Heart left ventricle (tissue), 16 donors: Measurements from ENCODE around the gene SEMA3E. TPM values are rescaled to one million over a fixed set of nuclear protein-coding genes. Genes with fewer than 3 reads are reported as not detected.

Source experiments
- ATAC-seq, 4 donors: fragments of 200-7000 bp; cut with Tn5 transposase; one replicate each; pipeline ENCODE4 v1.9.1; 2020 to 2022; ENCODE audit warnings: moderate library complexity in 4 of 4, mild to moderate bottlenecking in 3 of 4, moderate number of reproducible peaks in 1 of 4
- DNase-seq, 5 donors: peaks; one replicate each; pipeline ENCODE4 v3.0.0-alpha.2; 2020
- H3K27ac ChIP-seq, 12 donors: fragments of 200-600 bp; sonication (generic) in 4 of 12; one replicate each; pipeline versions ENCODE4 v1.5.0 to v1.8.0; 2016 to 2022; ENCODE audit warnings: mild to moderate bottlenecking in 2 of 12
- H3K27me3 ChIP-seq, 9 donors: fragments of 200-600 bp; sonication (generic) in 2 of 9; one replicate each; pipeline versions ENCODE4 v1.5.1 to v1.8.0; 2016 to 2022; ENCODE audit warnings: mild to moderate bottlenecking in 3 of 9
- H3K36me3 ChIP-seq, 9 donors: fragments of 200-600 bp; sonication (generic) in 2 of 9; one replicate each; pipeline versions ENCODE4 v1.5.0 to v1.8.0; 2018 to 2022; ENCODE audit warnings: mild to moderate bottlenecking in 2 of 9
- H3K4me1 ChIP-seq, 12 donors: fragments of 200-600 bp; sonication (generic) in 4 of 12; one replicate each; pipeline versions ENCODE4 v1.5.0 to v1.8.0; 2016 to 2022; ENCODE audit warnings: mild to moderate bottlenecking in 3 of 12
- H3K4me3 ChIP-seq, 12 donors: fragments of 200-600 bp; sonication (generic) in 4 of 12; one replicate each; pipeline versions ENCODE4 v1.5.0 to v1.8.0; 2017 to 2022; ENCODE audit warnings: mild to moderate bottlenecking in 9 of 12, moderate library complexity in 4 of 12
- H3K9me3 ChIP-seq, 12 donors: fragments of 200-600 bp; sonication (generic) in 4 of 12; one replicate each; pipeline versions ENCODE4 v1.5.0 to v1.8.0; 2016 to 2022; ENCODE audit warnings: mild to moderate bottlenecking in 1 of 12
- POLR2A ChIP-seq, 2 donors: fragments of 450-650 bp; IDR thresholded peaks; one replicate each; pipeline ENCODE4 v1.6.1; 2017; ENCODE audit warnings: antibody characterized with exemption in 2 of 2, mild to moderate bottlenecking in 2 of 2, moderate library complexity in 2 of 2
- WGBS, 4 donors: extraction: QIAGEN DNeasy Blood & Tissue Kit in 2 of 4; methylation state at CpG; one replicate each; pipeline versions ENCODE4 v1.1.5 to v1.1.7; 2013 to 2018; 5-methylcytosine and 5-hydroxymethylcytosine counted together
- intact Hi-C, 10 donors: fragments of 100-400 bp; cut with DNase I; formaldehyde crosslinking; loops; one replicate each; pipeline versions ENCODE4 v1.11.1 to v1.14.2; 2022
- polyA plus RNA-seq, 2 donors: library from polyadenylated mRNA; stranded (reverse); fragments of 200-250 nt; gene quantifications; one replicate each; pipeline ENCODE4 v1.2.3, GENCODE V29; 2013
- total RNA-seq, 9 donors: library from RNA; depleted of rRNA in 2 of 9; stranded (reverse); fragments of >200 nt in 2 of 9; fragmentation: NEBNext Ultra II Directional in 3 of 9; extraction: Animal tissue kit (Norgen Biotek cat#: 25700) in 3 of 9; gene quantifications; one replicate each; pipeline versions ENCODE4 v1.1.0 to v1.2.4, GENCODE V29; 2016 to 2023
- TF ChIP-seq, protein P1 (sequence below), 12 donors: fragments of 200-600 bp; sonication (generic) in 4 of 12; IDR thresholded peaks; one replicate each; pipeline versions ENCODE4 v1.5.0 to v1.8.0; 2018 to 2022; ENCODE audit warnings: antibody characterized with exemption in 12 of 12, mild to moderate bottlenecking in 5 of 12
- donor health status: ischemic (EF 13 %, LVEDD 7.1; RV severe dilation, severe dysfunction).
- donor health status: healthy with polysubstance abuse.
- donor health status: DM: no; HTN: yes; CAD: no.
- donor health status: DM: no; HTN: no; CAD: no.
- donor health status: ischemic (EF 25% LVEDD 6.9; RV normal size, moderate dysfunction).
- donor health status: ischemic (EF 25% LVEDD 5.7; RV mildly dilated, moderate dysfunction).
- donor health status: healthy.
- donor health status: DM: yes; HTN: yes; CAD: no.
- donor health status: ischemic (EF 35%, LVEDD 5.7; RV mildly dilated, moderate dysfunction).
- donor health status: nonischemic (EF 11% LVEDD 7.7; RV severe dilation, severe dysfunction).
- donor health status: DM: yes; HTN: yes; CAD: no.
- donor health status: PGD.
- donor health status: ischemic (EF 29% LVEDD 5.4; RV normal size, mild dysfunction).
- donor health status: nonischemic (EF 23%, LVEDD 6.1; RV moderate dilation, normal function).

The SEMA3E gene
- total and polyA plus RNA-seq, 11 donors: 0.04 to 1.2 (median 0.17) TPM; not detected in 3

DNA sequence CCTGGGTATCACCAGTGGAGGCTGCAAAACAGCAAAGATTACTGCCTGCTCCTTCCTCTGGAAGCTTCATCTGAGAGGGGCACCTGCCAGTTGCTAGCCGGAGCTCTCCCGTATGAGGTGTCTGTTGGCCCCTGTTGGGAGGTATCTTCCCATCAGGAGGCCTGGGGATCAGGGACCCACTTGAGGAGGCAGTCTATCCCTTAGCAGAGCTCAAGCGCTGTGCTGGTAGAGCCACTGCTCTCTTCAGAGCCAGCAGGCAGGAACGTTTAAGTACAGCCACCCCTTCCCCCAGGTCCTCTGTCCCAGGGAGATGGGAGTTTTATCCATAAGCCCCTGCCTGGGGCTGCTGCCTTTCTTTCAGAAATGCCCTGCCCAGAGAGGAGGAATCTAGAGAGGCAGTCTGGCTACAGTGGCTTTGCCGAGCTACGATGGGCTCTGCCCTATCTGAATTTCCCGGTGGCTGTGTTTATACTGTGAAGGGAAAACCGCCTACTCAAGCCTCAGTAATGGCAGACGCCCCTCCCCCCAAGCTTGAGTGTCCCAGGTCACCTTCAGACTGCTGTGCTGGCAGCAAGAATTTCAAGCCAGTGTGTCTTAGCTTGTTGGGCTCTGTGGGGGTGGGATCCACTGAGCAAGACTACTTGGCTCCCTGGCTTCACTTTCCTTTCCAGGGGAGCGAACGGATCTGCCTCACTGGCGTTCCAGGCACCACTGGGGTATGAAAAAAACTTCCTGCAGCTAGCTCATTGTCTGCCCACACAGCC lies 19.6 kb downstream of the SEMA3E start:
- H3K4me3 ChIP-seq: no peak overlapping the region
- DNase-seq (no peak), ATAC-seq (no peak)
- no peaks in the 10 kb centered on the region for H3K4me1 ChIP-seq
- peaks cover 0 to 11% (median 0%) of the 10 kb centered on the region in 12 donors for H3K9me3 ChIP-seq
- TF ChIP-seq, protein P1, sequence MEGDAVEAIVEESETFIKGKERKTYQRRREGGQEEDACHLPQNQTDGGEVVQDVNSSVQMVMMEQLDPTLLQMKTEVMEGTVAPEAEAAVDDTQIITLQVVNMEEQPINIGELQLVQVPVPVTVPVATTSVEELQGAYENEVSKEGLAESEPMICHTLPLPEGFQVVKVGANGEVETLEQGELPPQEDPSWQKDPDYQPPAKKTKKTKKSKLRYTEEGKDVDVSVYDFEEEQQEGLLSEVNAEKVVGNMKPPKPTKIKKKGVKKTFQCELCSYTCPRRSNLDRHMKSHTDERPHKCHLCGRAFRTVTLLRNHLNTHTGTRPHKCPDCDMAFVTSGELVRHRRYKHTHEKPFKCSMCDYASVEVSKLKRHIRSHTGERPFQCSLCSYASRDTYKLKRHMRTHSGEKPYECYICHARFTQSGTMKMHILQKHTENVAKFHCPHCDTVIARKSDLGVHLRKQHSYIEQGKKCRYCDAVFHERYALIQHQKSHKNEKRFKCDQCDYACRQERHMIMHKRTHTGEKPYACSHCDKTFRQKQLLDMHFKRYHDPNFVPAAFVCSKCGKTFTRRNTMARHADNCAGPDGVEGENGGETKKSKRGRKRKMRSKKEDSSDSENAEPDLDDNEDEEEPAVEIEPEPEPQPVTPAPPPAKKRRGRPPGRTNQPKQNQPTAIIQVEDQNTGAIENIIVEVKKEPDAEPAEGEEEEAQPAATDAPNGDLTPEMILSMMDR (IDR thresholded peaks at IDR 0.05): no peak
- TF ChIP-seq POLR2A (IDR thresholded peaks at IDR 0.05): no peak
- H3K27me3 ChIP-seq: no peaks in the 10 kb centered on the region
- intact Hi-C loops: no loop called here
- 53 to 61% (median 58%) methylated on average over 6 to 12 of the region's 12 CpGs for WGBS, 4 donors
- H3K27ac ChIP-seq: no peak overlapping the region
- no peaks in the 10 kb centered on the region for H3K36me3 ChIP-seq

DNA sequence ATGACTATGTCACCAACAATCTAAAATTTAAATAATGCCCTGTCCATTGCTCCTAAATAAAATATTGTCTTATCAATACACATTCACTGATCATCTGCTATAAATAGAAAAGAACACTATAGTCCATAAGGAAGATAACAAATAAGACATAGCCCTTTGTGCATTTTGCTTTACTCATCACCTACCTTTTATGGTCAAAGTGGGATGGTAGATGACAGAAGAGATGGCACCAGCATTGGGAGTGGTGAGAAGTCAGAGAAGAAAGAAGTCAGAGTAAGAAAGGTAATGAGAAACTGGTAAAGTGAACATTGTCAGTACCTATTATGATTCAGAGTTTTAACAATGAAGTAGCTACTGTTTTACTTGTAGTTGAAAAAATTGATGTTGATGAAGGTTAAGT lies 31.1 kb downstream of the SEMA3E start:
- H3K4me3 ChIP-seq: no peak overlapping the region
- no peaks in the 10 kb centered on the region for H3K36me3 ChIP-seq
- H3K9me3 ChIP-seq: peaks cover 0 to 8% (median 0%) of the 10 kb centered on the region in 12 donors
- no peak overlapping the region for H3K27ac ChIP-seq
- no peak for DNase-seq
- H3K27me3 ChIP-seq: no peaks in the 10 kb centered on the region
- ATAC-seq: no peak
- intact Hi-C loops: no loop called here
- no peak for TF ChIP-seq POLR2A (IDR thresholded peaks at IDR 0.05)
- TF ChIP-seq, protein P1 (IDR thresholded peaks at IDR 0.05): no peak
- H3K4me1 ChIP-seq: no peaks in the 10 kb centered on the region

DNA sequence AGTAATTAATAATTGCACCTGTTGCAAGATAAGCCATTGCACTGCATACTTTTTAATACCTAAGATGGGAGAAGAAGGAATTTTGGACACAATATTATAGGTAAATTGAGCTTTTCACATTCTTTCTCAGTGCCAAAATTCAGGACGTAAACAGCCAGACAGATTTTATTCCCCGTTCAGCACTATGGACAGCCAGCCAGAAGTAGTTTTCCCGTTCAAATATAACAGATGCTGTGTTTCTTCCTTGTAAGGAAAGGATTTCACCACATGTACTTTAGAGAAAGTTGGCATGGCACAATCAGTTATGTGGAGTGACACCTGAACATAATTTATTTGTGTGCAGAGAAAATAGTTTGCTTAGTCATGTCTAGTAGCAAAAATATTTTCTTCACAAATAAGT lies 34.8 kb downstream of the SEMA3E start:
- H3K4me1 ChIP-seq: no peaks in the 10 kb centered on the region
- TF ChIP-seq POLR2A (IDR thresholded peaks at IDR 0.05): no peak
- TF ChIP-seq, protein P1 (IDR thresholded peaks at IDR 0.05): no peak
- H3K36me3 ChIP-seq: no peaks in the 10 kb centered on the region
- no peak overlapping the region for H3K27ac ChIP-seq
- no peak overlapping the region for H3K4me3 ChIP-seq
- H3K9me3 ChIP-seq: no peaks in the 10 kb centered on the region
- no peak for ATAC-seq
- intact Hi-C loops: no loop called here
- H3K27me3 ChIP-seq: no peaks in the 10 kb centered on the region
- DNase-seq: no peak
- WGBS, 4 donors: 34 to 57% (median 48%) methylated on average over 3 of the region's 3 CpGs

DNA sequence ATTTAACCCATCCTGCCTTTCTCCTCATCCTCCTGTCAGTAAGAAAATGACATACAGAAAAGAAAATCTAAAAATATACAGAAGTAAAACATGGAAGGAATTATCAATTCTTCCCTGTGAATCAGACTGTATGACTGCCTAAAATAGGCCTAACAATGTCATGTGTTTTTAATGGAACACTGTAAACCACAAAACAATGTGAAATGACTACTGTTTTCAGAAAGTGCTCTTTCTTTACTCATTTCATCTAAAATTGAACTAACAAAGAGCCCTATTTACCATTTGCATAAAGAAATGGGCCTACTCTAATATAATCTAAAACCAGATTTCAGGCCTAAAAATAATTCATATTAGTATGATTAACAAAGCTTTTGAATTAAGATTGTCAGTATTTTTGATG lies 35.7 kb downstream of the SEMA3E start:
- Histone ChIP-seq H3K4me3 (no peak overlapping the region), H3K9me3 (no peaks in the 10 kb centered on the region), H3K27me3 (no peaks in the 10 kb centered on the region), H3K4me1 (no peaks in the 10 kb centered on the region), H3K36me3 (no peaks in the 10 kb centered on the region), H3K27ac (no peak overlapping the region)
- no peak for TF ChIP-seq POLR2A (IDR thresholded peaks at IDR 0.05)
- TF ChIP-seq, protein P1 (IDR thresholded peaks at IDR 0.05): no peak
- no peak for ATAC-seq
- intact Hi-C loops: no loop called here
- DNase-seq: no peak
